Subcutaneous abdominal adipose tissue (tissue), 5 donors: Measurements from ENCODE around the gene IFNB1.

ENCODE experiments used
- H3K27ac ChIP-seq: one replicate; pipeline ENCODE4 v1.7.0; 2013; ENCODE audit warnings: low read depth, mild to moderate bottlenecking, inconsistent platforms, low read length, moderate library complexity
- H3K27me3 ChIP-seq, 5 donors: one replicate each; pipeline ENCODE4 v1.7.0; 2013; ENCODE audit warnings: low read length in 5 of 5, inconsistent platforms in 1 of 5; ENCODE audit not compliant: control insufficient read depth in 5 of 5, insufficient read depth in 4 of 5
- H3K36me3 ChIP-seq, 5 donors: one replicate each; pipeline ENCODE4 v1.7.0; 2013; ENCODE audit warnings: low read length in 5 of 5; ENCODE audit not compliant: control insufficient read depth in 5 of 5, insufficient read depth in 5 of 5
- H3K4me1 ChIP-seq, 5 donors: one replicate each; pipeline ENCODE4 v1.7.0; 2013; ENCODE audit warnings: low read length in 5 of 5, mild to moderate bottlenecking in 3 of 5, moderate library complexity in 1 of 5; ENCODE audit not compliant: control insufficient read depth in 5 of 5, insufficient read depth in 5 of 5
- H3K4me3 ChIP-seq, 5 donors: one replicate each; pipeline ENCODE4 v1.7.0; 2013; ENCODE audit warnings: low read length in 5 of 5, low read depth in 1 of 5
- H3K9ac ChIP-seq, 5 donors: one replicate each; pipeline ENCODE4 v1.7.0; 2013; ENCODE audit warnings: low read length in 5 of 5, mild to moderate bottlenecking in 4 of 5, moderate library complexity in 3 of 5
- H3K9me3 ChIP-seq, 5 donors: one replicate each; pipeline ENCODE4 v1.7.0; 2013; ENCODE audit warnings: low read length in 5 of 5; ENCODE audit not compliant: control insufficient read depth in 5 of 5
- donor health status: healthy.
- donor health status: healthy.
- donor health status: healthy.
- donor health status: healthy.
- donor health status: healthy.

IFNB1 gene

GRCh38 chr9:21037278-21037677 is 40.5 kb downstream of the IFNB1 start:
- Histone ChIP-seq H3K9me3 (no peaks in the 10 kb centered on the region), H3K27ac (no peak overlapping the region), H3K4me3 (no peak overlapping the region)

GRCh38 chr9:21031808-21032183 is 45.9 kb downstream of the IFNB1 start:
- H3K9ac ChIP-seq: peak overlapping the region in 3 of 5 donors; percentile 16 to 51 (median 50)
- H3K36me3 ChIP-seq: no peaks in the 10 kb centered on the region
- H3K9me3 ChIP-seq: no peaks in the 10 kb centered on the region
- H3K4me1 ChIP-seq: peaks cover 0 to 20% (median 11%) of the 10 kb centered on the region in 5 donors
- peak overlapping the region in 4 of 5 donors; percentile 59 to 71 (median 70) for H3K4me3 ChIP-seq
- no peaks in the 10 kb centered on the region for H3K27me3 ChIP-seq
- no peak overlapping the region for H3K27ac ChIP-seq

More at GRCh38 chr9:21037278-21037677, 40.5 kb downstream of the IFNB1 start:
- no peak overlapping the region for H3K9ac ChIP-seq
- no peaks in the 10 kb centered on the region for H3K36me3 ChIP-seq
- H3K27me3 ChIP-seq: no peaks in the 10 kb centered on the region
- H3K4me1 ChIP-seq: no peaks in the 10 kb centered on the region

DNA sequence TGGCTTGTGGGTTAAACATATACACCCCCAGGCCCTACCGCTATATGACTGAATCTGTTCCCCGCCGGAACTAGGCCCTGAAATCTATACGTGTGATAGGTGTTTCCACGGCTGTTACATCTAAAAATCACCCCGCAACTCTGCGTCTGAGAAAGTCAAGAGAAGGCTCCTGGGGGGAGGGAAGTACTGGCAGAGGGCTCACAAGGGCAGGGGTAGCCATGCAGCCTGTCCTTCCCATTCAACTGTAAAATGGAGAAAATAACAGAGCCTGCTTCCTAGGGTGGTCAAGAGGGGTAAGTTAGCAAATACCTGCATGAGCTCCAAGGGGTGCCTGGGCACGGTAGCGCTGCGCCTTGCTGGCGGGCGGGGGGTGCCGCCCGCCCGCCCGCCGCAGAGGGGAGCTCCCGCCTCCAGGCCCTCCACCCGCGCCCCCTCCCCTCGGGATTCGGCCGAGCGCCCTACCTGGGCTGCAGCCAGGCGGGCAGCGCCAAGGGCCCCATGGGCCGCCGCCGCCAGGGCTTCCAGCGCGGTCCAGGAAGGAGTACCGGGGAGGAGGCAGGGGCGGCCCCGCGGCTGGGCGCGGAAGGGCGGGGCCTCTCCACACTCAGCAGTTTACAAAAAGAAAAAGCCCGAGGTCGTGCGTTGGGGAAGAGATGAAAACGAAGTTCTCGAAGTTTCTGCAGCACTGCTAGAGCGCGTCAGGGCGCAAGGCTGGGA is 46.5 kb downstream of the IFNB1 start, which contains the start of gene HACD4:
Gene HACD4, minus strand, starts transcription at position 550 of the 717 bp plus-strand sequence. Its CDS starts 50 bp downstream, at position 500.
- peaks cover 0 to 20% (median 11%) of the 10 kb centered on the region in 5 donors for H3K4me1 ChIP-seq
- H3K9me3 ChIP-seq: no peaks in the 10 kb centered on the region
- peak within 1 kb of the TSS in 3 of 5 donors; percentile 50 to 63 (median 51) for H3K9ac ChIP-seq
- no peaks in the 10 kb centered on the region for H3K27me3 ChIP-seq
- H3K4me3 ChIP-seq: peak within 1 kb of the TSS; percentile 59 to 71 (median 70)
- no peaks in the 10 kb centered on the region for H3K36me3 ChIP-seq
- peak within 1 kb of the TSS; percentile 38 for H3K27ac ChIP-seq

DNA sequence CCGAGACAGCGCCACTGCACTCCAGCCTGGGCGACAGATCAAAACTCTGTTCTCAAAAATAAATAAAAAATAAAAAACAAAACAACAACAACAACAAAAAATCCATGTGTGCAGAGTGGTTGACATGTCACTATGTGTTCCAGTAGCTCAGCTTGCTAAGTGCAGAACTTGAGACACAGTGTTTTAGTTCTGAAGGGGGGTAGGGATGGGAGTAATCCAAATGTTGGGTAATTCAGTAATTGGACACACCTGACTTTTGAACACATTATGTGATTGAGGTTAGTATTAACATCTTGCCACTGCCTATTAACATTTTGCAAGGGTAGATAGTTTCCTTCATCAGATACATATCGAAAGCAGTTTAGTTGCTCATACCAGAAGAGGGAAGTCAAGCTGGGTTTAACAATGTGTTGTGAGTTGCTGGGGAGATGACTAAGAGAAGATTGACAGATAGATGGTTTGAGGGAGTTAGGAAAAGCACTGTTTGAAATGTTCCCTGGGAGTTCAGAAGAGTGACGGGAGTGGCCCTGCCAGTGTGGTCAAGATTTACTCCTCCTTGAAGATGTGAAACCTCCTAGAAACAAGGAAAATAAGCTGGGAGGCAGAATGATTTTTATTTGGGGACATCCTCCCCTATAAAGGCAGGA is 47.2 kb downstream of the IFNB1 start:
- Histone ChIP-seq H3K27ac (peak overlapping the region; percentile 38), H3K4me3 (peak overlapping the region; percentile 59 to 71 (median 70)), H3K36me3 (peaks cover 0 to 3% (median 0%) of the 10 kb centered on the region in 5 donors), H3K9ac (peak overlapping the region in 3 of 5 donors; percentile 50 to 63 (median 51)), H3K4me1 (peaks cover 0 to 20% (median 11%) of the 10 kb centered on the region in 5 donors), H3K27me3 (no peaks in the 10 kb centered on the region), H3K9me3 (no peaks in the 10 kb centered on the region)

DNA sequence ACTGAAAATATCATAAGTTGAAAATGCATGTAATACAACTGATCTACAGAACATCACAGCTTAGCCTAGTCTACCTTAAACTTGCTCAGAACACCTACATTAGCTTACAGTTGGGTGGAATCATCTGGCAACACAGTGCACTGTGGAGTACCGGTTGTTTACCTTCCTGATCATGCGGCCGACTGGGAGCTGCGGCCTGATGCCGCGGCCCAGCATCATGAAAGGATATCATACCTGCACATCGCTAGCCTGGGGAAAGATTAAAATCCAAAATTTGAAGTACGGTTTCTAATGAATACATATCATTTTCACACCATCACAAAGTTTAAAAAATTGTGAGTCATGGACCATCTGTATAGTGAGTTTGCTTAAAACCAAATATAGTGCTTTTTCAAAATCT is 48.1 kb downstream of the IFNB1 start:
- Histone ChIP-seq H3K27me3 (no peaks in the 10 kb centered on the region), H3K36me3 (peaks cover 0 to 3% (median 0%) of the 10 kb centered on the region in 5 donors), H3K27ac (no peak overlapping the region), H3K4me3 (no peak overlapping the region), H3K9ac (no peak overlapping the region), H3K9me3 (no peaks in the 10 kb centered on the region), H3K4me1 (peaks cover 0 to 20% (median 11%) of the 10 kb centered on the region in 5 donors)

DNA sequence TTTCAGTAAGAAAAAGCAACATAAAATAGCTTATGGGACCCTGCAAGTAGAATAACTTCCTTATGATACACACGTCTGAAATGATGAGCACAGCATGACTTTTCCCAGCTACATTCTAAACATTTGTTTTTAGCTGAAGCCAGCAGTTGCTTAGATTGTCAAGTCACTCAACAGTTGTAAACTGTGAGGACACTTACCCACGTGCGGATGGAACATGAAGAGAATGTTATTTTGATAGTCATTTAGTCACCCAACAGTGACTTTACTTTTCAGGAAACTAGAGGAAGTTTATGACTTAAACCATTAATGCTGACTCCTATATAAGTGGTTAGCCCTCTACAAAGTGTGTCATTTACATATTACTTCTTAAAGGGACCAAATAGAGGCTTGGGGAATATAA is 49.3 kb downstream of the IFNB1 start:
- Histone ChIP-seq H3K27me3 (no peaks in the 10 kb centered on the region), H3K4me1 (peaks cover 0 to 20% (median 11%) of the 10 kb centered on the region in 5 donors), H3K9ac (no peak overlapping the region), H3K9me3 (no peaks in the 10 kb centered on the region), H3K4me3 (no peak overlapping the region), H3K36me3 (peaks cover 0 to 3% (median 0%) of the 10 kb centered on the region in 5 donors), H3K27ac (no peak overlapping the region)

- H3K4me1 ChIP-seq: peaks cover 0 to 20% (median 11%) of the 10 kb centered on the region in 5 donors
- H3K9ac ChIP-seq: no peak overlapping the region
- peaks cover 0 to 3% (median 0%) of the 10 kb centered on the region in 5 donors for H3K36me3 ChIP-seq
- no peak overlapping the region for H3K27ac ChIP-seq
- no peaks in the 10 kb centered on the region for H3K27me3 ChIP-seq
- H3K9me3 ChIP-seq: no peaks in the 10 kb centered on the region
- H3K4me3 ChIP-seq: no peak overlapping the region
These were observed 50.4 kb downstream of the IFNB1 start for GRCh38 chr9:21027295-21027694.
